Activated B cell treated with CpG ODN at 0.5 μM for 24 hours (primary cell): ENCODE measurements around the gene GPC2. TPM values are rescaled to one million over a fixed set of nuclear protein-coding genes. Genes with fewer than 3 reads are reported as not detected.
A peak's percentile ranks its signal among the peaks of the same experiment; 100 is the strongest.

Source experiments
- ATAC-seq: fragments of 200-7000 bp; cut with Tn5 transposase; one replicate; pipeline ENCODE4 v1.10.0; 2021; ENCODE audit warnings: low read depth, mild to moderate bottlenecking, moderate library complexity
- CTCF ChIA-PET: fragments of 350-600 bp; sonication (Branson Sonifier 250); formaldehyde crosslinking; loops from one replicate; lab custom pipeline; 2021; ENCODE audit warnings: antibody characterized with exemption; lab: Charles Lee
- POLR2A ChIA-PET: fragments of 350-600 bp; sonication (Branson Sonifier 250); formaldehyde crosslinking; loops from one replicate; lab custom pipeline; 2021; ENCODE audit warnings: antibody characterized with exemption; lab: Charles Lee
- DNase-seq: peaks from one replicate; pipeline ENCODE4 v3.0.0; 2022
- H3K27ac Mint-ChIP-seq: one replicate; pipeline ENCODE4 v1.8.0; 2020; ENCODE audit warnings: mixed read lengths
- H3K27me3 Mint-ChIP-seq: one replicate; pipeline ENCODE4 v1.8.0; 2021; ENCODE audit warnings: mixed read lengths
- H3K36me3 Mint-ChIP-seq: one replicate; pipeline ENCODE4 v1.8.0; 2021; ENCODE audit warnings: low read depth, mixed read lengths
- H3K4me1 Mint-ChIP-seq: one replicate; pipeline ENCODE4 v1.8.0; 2021; ENCODE audit warnings: mixed read lengths
- H3K4me3 Mint-ChIP-seq: one replicate; pipeline ENCODE4 v1.8.0; 2020; ENCODE audit warnings: mild to moderate bottlenecking, mixed read lengths
- H3K9me3 Mint-ChIP-seq: one replicate; pipeline ENCODE4 v1.8.0; 2020; ENCODE audit warnings: mixed read lengths
- CTCF ChIP-seq: fragments of 200-600 bp; IDR thresholded peaks from one replicate; pipeline ENCODE4 v1.8.0; 2022; ENCODE audit warnings: antibody characterized with exemption, mild to moderate bottlenecking
- intact Hi-C: fragments of 100-400 bp; cut with micrococcal nuclease; formaldehyde crosslinking; loops from one replicate; pipeline ENCODE4 v1.15.1; 2024
- total RNA-seq: library from RNA; stranded (reverse); gene quantifications from 2 replicates; pipeline ENCODE4 v1.2.3, GENCODE V29; 2022

GPC2 gene
- total RNA-seq, 1 donor from 2014 or later = 5.0 TPM

DNA sequence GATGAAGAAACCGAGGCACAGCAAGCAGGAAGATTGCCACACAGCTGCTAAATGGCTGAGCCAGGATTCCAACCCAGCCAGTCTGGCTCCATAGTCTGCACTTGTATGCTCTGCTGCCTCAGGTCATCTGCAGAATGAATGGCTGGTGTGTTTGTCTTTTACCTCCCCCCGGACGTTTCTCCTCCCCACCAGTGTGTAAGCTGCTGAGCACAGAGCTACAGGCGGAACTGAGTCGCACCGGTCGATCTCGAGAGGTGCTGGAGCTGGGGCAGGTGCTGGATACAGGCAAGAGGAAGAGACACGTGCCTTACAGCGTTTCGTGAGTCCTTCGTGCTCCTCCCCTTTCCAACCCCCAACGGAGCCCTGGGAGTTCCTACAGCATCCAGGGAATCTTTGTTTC lies 55.1 kb downstream of the GPC2 start:
- intact Hi-C loops = no loop called here
- Mint-ChIP-seq H3K27ac (no peak overlapping the region), H3K4me1 (peaks cover 54% of the 10 kb centered on the region), H3K9me3 (no peaks in the 10 kb centered on the region), H3K27me3 (no peaks in the 10 kb centered on the region), H3K4me3 (no peak overlapping the region), H3K36me3 (peaks cover 20% of the 10 kb centered on the region)
- DNase-seq (no peak), ATAC-seq (no peak)
- CTCF ChIA-PET = no interaction called here
- no peak for TF ChIP-seq CTCF
- POLR2A ChIA-PET = interaction anchor here (0.7 kb wide), 1 partner anchor 22 kb away, joined by 4 read pairs; no protein-coding TSS in a partner anchor

DNA sequence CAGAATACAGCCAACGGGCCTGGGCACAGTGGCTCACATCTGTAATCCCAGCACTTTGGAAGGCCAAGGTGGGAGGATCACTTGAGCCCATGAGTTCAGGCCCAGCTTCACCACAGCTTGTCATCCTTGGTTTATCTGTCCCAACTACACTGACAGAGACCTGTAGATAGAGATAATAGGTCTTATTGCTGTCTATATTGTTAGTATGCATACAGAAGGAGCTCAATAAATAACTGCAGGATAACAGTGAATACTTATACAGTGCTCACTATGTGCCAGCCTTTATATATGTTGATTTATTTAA lies 56.5 kb downstream of the GPC2 start:
- Mint-ChIP-seq H3K27me3 (no peaks in the 10 kb centered on the region), H3K9me3 (no peaks in the 10 kb centered on the region), H3K4me1 (peaks cover 43% of the 10 kb centered on the region), H3K4me3 (peak overlapping the region; percentile 98), H3K36me3 (peaks cover 14% of the 10 kb centered on the region), H3K27ac (peak overlapping the region; percentile 99)
- ATAC-seq (no peak), DNase-seq (no peak)
- no peak for TF ChIP-seq CTCF
- intact Hi-C loops = no loop called here
- CTCF ChIA-PET = no interaction called here
- POLR2A ChIA-PET = interaction anchor here (0.6 to 1.9 kb wide), 5 partner anchors 19 to 57 kb away, joined by 3 to 17 read pairs (median 4); partner anchors contain the start of genes AP4M1, GPC2, MCM7 and STAG3

- TF ChIP-seq CTCF = no peak
- H3K27me3 Mint-ChIP-seq = no peaks in the 10 kb centered on the region
- peaks cover 14% of the 10 kb centered on the region for H3K36me3 Mint-ChIP-seq
- peaks cover 39% of the 10 kb centered on the region for H3K4me1 Mint-ChIP-seq
- no peaks in the 10 kb centered on the region for H3K9me3 Mint-ChIP-seq
- H3K27ac Mint-ChIP-seq = peak overlapping the region; percentile 99
- DNase-seq (no peak), ATAC-seq (peak; percentile 43)
- intact Hi-C loops = loop anchor here (1.0 to 2.0 kb wide), 4 partner anchors 7 to 201 kb away; partner anchors contain the start of genes AP4M1, MCM7 and TRIM4
- ChIA-PET POLR2A (interaction anchor here (0.9 to 1.9 kb wide), 4 partner anchors 19 to 57 kb away, joined by 3 to 17 read pairs (median 4); partner anchors contain the start of genes AP4M1, GPC2, MCM7 and STAG3), CTCF (interaction anchor here (0.7 kb wide), 1 partner anchor 11 kb away, joined by 3 read pairs; no protein-coding TSS in a partner anchor)
- H3K4me3 Mint-ChIP-seq = peak overlapping the region; percentile 98
Measured at GRCh38 chr7:100119970-100120732, 57.0 kb downstream of the GPC2 start.

Other genes with a start within 250 kb of the GPC2 start
- not detected in 2 replicates for gene GJC3, start 247.8 kb downstream of the GPC2 start, total RNA-seq
- gene AZGP1, start 201.3 kb downstream of the GPC2 start, total RNA-seq = not detected in 2 replicates
- 59.0 and 70.6 TPM in 2 replicates for gene ZKSCAN1, start 161.8 kb downstream of the GPC2 start, total RNA-seq
- 10.6 and 11.3 TPM in 2 replicates for gene ZSCAN21, start 127.6 kb downstream of the GPC2 start, total RNA-seq
- gene ZNF3, start 95.7 kb downstream of the GPC2 start, total RNA-seq = 33.9 and 39.6 TPM in 2 replicates
- gene COPS6, start 88.4 kb downstream of the GPC2 start, total RNA-seq = 88.3 and 108 TPM in 2 replicates
- gene MCM7, start 76.0 kb downstream of the GPC2 start, total RNA-seq = 99.7 and 104 TPM in 2 replicates
- 11.1 and 12.5 TPM in 2 replicates for gene AP4M1, start 75.7 kb downstream of the GPC2 start, total RNA-seq
- gene TAF6, start 58.0 kb downstream of the GPC2 start, total RNA-seq = 42.6 and 54.9 TPM in 2 replicates
- gene CNPY4, start 57.7 kb downstream of the GPC2 start, total RNA-seq = 7.1 and 8.6 TPM in 2 replicates
- 1.9 and 2.2 TPM in 2 replicates for gene MBLAC1, start 50.4 kb downstream of the GPC2 start, total RNA-seq
- 151 and 161 TPM in 2 replicates for gene LAMTOR4, start 28.5 kb downstream of the GPC2 start, total RNA-seq
- gene TRAPPC14, start 18.7 kb downstream of the GPC2 start, total RNA-seq = 55.7 and 65.3 TPM in 2 replicates
- gene GAL3ST4, start 8.8 kb downstream of the GPC2 start, total RNA-seq = 0.10 and 1.2 TPM in 2 replicates
- gene STAG3, start 537 bp upstream of the GPC2 start, total RNA-seq = 41.3 and 42.4 TPM in 2 replicates
- gene PVRIG, start 42.6 kb upstream of the GPC2 start, total RNA-seq = 17.1 and 20.0 TPM in 2 replicates
- not detected in 2 replicates for gene SPDYE3, start 130.3 kb upstream of the GPC2 start, total RNA-seq
- gene PILRB, start 180.7 kb upstream of the GPC2 start, total RNA-seq = 65.8 and 79.4 TPM in 2 replicates
- gene PILRA, start 196.1 kb upstream of the GPC2 start, total RNA-seq = 2.1 and 2.2 TPM in 2 replicates